Raji (cell line): ENCODE results near the gene RALGAPB.

Source experiments
- POLR2A ChIP-seq: IDR thresholded peaks from 2 replicates; pipeline ENCODE4 v1.6.1; 2011; ENCODE audit warnings: low read depth, low read length, control low read depth; ENCODE audit not compliant: insufficient read depth

Gene RALGAPB

DNA sequence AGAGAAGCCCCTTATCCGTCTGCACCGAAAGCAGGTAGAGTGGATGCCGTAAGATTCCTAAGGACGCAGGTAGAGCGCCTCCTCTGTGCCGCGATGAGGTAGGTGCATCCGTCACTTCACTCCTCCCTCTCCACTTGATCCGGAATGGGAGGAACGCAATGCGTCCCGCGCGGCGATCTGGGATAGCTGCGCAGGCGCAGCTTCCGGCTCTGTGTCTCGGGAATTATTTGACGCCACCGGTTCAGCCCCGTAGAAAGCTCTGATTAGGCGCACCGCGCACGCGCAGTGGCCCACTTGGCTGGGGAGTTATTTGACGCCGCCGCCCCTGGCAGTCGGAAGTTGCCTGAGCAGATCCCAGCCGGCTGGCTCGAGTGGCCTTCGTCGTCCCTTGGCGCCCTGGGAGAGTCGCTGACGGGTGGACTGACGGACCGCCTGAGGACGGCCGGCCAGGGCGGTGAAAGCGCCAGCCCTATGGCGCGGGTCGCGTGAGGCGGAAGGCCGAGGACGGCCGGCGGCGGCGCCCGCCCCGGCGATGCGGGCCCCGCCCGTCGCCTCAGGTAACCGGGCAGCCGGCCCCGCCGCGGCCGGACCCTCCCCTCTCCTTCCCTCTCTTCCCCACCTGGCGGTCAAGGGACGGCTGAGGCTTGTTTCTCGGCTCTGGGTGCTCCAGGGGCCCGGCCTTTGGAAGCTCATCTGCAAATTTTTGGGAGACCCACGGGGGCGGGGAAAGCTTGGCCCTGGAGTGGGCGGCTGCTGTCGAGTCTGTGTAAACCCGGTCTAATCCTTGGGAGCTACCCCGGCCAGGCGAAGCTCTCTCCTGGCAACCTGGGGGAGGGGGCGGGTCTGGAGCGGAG lies at the start of gene RALGAPB:
Gene RALGAPB, plus strand, starts transcription at position 331 of the 854 bp plus-strand sequence. CDS start 15,590 bp downstream, outside the sequence.
- peak; percentile 95 for TF ChIP-seq POLR2A

DNA sequence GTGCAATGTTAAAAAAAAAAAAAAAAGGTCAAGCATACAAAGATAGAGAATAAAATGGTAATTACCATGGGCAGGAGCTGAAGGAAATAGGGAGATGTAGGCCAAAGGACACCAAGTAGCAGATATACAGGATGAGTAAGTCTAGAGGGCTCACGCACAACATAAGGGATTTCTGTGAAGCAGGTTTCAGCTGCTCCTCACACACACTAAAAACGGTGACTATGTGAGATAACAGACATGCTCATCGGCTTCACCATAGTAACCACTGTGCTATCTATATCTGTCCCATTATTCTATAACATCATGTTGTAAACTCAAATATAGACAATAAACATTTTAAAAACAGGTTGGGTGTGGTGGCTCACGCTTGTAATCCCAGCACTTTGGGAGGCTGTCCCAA lies 49.1 kb upstream of the RALGAPB start:
- TF ChIP-seq POLR2A = no peak

DNA sequence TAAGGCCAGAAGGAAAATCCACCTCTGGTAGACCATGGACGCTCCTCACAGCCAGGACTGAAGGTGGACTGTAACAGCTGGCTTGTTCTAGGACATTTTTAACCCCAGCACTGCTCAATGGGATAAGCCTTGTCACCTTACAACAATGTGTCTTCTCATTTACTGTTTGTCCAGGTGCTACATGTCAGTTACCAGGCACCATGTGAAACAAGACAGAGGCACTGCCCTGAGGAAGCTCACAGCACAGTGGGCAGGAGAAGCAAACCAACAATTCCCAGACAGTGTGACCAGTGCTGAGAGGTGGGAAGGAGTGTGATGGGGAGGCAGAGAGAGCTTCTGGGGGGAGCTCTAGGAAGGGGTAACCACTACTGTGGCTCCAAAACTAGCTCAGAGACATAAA lies 48.2 kb upstream of the RALGAPB start:
- TF ChIP-seq POLR2A = no peak

DNA sequence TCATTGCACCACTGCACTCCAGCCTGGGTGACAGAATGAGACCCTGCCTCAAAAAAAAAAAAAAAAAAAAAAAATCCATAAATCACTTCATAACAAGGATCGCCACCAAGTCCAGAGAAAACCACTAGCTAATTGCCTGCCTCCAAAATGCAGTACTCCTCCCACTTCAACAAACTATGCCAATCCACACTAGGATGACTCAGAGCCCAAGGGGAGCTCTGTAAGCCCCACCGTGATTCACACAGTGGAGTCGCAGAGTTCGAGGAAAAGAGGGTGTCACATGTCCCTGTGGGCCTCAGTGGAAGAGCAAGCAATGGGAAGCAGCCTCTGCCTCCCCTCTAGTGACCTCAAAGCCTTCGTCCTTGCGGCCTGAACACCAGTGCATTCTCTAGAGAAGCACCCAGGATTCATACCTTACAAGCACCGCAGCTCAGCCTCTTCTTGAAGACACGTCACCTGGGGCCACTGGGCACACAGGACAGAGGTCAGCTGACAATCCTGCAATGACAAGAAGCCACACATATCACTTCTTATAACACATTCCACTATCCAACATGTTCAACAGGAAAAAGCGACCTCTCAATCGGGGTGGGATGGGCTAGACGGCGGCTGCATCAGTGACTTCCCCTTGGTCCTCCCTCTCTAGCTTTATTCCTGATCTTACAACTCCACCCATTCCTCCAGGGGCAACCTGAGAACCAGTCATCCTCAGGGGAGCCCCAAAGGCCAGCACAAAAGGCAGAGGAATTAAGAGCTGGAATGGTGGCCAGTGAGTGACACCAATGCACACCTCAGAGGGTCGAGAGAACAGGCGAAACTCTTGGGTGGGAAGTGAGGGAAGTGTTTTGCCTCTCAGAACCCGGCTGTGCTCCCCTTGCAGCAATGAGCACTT lies 46.4 kb upstream of the RALGAPB start:
- TF ChIP-seq POLR2A = no peak

DNA sequence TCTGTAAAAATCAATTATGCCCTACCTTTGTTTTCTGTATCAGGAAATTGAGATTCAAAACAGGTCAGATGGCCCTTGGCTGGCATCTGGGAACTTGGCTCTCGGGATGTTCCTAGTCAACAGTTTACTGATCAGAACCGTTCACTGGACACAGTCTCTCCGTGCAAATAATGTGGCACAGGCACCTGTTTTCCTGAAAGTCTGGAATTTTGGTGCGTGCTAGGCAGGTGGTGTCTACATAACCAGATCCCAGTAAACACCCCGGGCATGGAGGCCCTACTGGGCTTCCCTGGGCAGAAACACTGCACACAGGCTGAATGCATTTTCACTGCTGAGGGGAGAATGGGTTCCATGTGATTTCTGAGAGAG lies 45.0 kb upstream of the RALGAPB start:
- TF ChIP-seq POLR2A = no peak

DNA sequence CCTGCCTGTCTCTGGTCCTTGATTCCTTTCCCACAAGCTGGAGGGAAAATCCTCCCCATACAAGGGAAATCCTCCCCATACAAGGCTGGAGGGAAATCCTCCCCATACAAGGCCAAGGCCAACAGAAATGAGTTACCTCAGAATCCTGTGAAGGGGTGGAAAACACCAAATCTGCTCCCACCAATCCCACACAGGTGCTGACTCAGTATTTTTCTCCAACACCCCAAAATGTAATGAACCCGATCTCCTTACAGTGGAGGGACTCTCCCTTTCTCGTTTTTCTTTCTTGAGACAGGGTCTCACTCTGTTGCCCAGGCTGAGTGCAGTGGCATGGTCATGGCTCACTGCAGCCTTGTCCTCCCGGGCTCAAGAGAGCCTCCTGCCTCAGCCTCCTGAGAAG lies 43.8 kb upstream of the RALGAPB start:
- TF ChIP-seq POLR2A = no peak

DNA sequence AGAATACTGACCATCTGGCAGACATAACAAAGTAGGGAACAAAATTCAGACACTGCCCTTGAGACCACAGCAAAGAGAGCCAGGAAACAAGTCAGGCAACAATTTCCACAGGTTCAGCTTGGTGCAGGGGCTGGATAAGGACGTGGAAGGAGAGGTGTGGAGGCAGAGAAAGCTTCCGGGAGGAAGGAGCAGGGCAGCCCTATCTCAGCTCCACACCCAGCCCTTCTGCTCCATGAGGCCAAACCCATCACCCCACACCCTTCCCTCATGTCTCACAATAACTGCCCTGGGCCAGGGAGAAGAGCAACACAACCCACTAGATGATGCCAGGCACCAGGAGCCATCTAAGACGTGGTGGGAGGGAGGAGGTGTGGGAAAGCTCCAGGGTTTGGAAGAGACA lies 43.3 kb upstream of the RALGAPB start:
- TF ChIP-seq POLR2A = no peak

DNA sequence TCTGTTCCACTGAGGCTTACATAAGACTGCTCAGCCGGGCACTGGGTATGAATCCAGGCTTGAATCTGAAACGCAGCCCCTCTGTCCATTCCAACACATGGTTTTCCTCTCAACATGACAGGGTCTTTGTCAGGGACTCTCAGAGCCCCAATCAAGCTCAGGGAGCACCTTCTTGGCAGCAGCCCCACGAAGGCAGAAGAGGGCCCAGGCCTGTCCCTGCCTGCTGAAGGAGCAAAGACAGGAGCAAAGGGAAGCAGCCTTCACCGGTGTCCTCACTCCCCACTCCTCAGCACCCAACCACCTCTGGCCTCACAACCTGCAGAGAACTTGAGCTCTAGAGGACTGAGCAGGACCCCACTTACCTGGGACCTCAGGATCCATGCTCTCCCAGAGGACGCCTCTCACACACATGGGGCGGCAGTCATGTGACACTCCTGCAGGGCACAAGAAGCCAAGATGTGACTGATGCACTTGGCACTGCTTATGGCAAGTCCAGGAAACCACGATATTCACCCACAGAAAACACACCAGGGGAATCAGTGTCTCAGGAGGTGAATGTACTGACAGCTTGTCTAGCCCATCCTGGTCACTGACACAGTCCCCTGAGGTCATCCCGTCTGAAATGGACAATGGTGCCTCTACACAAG lies 41.8 kb upstream of the RALGAPB start:
- no peak for TF ChIP-seq POLR2A

DNA sequence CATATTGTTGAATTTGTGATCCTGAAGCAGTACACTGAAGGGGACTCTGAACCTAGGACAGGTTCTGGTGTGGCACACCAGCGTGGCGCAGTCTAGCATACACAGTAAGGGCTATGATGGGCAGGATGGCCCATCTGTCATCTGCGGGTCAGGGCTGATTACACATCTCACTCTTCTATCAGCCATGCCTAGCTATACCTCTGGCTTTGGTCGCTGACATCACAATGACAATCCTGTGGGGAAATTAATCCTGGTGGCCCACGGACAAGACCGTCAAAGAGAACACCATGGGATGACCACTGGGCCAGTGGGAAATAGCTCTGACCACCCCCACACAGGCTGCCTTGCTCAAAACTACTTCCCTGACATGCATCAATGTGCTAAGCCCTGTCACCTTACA lies 40.4 kb upstream of the RALGAPB start:
- TF ChIP-seq POLR2A = no peak

DNA sequence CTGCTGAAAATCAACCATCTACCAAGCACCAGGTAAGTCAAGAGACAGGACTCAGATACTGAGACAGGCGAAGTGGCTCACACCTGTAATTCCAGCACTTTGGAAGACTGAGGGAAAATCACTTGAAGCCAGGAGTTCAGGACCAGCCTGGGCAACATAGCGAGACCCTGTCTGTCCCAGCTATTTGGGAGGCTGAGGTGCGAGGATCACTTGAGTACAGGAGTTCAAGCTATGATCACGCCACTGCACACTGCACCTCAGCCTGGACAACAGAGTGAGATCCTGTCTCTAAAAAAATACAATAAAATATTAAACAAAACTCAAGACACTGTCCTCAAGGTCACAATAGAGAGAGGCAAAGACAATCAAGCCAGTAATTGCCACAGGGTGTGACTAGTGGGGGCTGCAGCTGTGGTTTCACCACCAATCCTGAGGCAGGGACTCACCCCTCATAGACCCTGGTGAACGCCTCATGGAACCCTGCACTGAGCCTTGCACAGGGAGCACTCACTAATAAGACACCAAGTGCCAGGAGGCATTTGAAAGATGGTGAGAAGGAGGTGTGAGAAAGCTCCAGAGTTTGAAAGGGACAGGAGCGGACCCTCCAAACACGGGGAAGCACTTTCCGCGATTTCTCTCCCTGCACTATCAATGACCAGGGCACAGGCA lies 39.2 kb upstream of the RALGAPB start:
- no peak for TF ChIP-seq POLR2A

DNA sequence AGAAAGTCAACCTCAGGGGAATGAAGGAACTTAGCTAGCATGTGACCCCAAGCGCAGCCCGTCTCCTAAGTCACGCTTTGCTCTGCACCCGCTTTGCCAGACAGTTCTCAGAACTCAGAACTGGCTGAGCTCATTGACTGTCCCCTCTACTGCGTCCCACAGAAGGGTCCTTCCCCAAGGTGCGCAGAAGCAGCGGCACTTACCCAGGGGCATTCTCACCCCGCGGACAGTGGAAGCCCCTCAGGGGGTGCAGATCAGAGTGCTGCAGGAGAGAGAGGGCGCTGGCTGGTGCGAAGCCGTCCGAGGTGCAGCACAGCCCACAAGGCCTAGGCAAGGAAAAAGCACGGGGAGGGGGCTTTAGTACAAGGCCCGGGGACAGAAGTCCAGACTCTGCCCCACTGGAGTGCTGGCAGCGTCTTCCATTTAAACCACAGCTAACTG lies 38.3 kb upstream of the RALGAPB start:
- no peak; the same call in 1 of the 2 replicates for TF ChIP-seq POLR2A

DNA sequence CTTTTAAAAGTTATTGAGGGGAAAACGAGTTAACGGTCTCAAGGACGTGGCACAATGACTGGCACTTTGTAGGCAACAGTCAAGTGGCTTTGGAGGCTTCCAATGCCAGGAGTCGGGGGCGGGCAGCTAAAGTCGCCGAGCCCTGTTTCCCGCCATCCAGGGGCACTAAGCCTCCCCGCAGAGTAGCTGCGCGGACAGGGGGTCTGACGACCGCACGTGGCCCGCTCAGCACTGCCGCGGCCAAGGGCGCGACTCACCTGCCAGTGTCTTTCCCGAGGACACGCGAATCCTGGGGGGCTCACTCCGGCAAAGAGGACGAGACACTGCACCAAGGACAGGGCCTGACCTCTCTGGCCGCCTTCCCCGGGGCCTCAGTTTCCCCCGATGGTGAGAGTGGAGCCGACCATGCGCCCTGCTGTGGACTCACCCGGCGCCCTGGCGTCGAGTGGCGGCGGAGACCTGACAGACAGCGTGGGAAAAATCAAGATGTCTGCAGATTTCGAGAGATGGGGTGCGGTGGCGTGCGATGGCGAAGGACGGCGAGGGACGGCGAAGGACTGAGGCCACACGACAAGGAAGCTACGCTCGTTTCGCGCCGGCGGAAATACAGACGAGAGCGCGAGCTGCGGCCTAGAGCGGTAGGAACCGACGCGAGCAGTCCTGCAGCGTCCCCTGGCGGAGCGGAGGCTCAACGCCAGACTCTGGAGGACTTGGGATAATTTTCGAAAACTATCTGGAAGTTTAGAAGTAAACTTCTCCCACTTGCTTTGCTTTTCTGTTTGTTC lies 37.7 kb upstream of the RALGAPB start, which contains the start of gene SNHG17:
Gene SNHG17, minus strand, starts transcription at position 559 of the 785 bp plus-strand sequence.
- TF ChIP-seq POLR2A = peak; percentile 99

DNA sequence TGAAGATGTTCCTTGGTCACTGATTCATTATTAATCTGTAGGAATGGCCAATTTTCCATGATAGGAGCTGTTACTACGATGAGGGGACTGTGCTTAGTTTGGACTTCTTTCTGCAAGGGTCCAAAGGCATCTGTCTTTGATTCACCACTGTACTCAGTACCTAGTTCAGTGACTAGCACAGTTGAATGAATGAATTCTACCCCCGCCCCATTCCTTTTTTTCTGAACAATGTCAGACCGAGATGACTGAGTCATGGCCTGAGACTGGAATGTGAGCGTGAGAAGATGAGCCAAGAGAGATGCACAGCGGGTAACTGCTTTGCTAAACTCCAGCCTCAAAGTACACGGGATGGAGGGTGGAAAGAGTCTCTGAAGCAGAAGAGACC lies 37.1 kb upstream of the RALGAPB start:
- TF ChIP-seq POLR2A = no peak

DNA sequence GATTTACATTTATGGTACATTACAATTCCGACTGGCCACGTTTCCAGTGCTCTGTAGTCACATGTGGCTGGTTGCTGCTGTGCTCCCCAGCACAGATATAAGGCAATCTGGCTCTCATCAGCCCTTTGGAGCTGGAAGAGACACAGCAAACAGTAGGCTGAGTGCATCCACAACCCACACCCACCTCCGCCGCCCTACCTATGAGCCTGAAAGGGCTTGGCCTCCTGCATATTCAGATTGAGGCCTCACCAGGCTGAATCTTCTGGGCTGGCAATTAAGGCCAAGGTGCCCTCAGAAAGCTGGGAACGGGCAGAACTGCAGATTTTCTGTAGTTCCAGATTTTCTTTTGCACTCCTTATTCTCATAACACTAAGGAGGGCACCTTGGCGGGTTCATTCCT lies 34.8 kb upstream of the RALGAPB start:
- TF ChIP-seq POLR2A = no peak
